CD14-positive monocyte (primary cell): ENCODE results near the gene BSND. TPM values are rescaled to one million over a fixed set of nuclear protein-coding genes. Genes with fewer than 3 reads are reported as not detected.

Experiments
- DNase-seq, 3 donors: peaks; one replicate each; pipeline ENCODE4 v3.0.0-alpha.2; 2011 to 2022
- H2AFZ ChIP-seq: 2 replicates; pipeline ENCODE4 v1.6.0; 2012; ENCODE audit warnings: mild to moderate bottlenecking, low read depth, low read length, inconsistent platforms; ENCODE audit not compliant: insufficient read depth, poor library complexity, severe bottlenecking
- H3K27ac ChIP-seq, 2 donors: 1 replicate in 1 of 2; 2 replicates in 1 of 2; pipeline ENCODE4 v1.5.1; 2012 to 2013; ENCODE audit warnings: low read length in 2 of 2, control low read depth in 1 of 2, inconsistent platforms in 1 of 2, low read depth in 1 of 2, mild to moderate bottlenecking in 1 of 2
- H3K27me3 ChIP-seq, 2 donors: one replicate each; pipeline versions ENCODE4 v1.6.0 to v1.6.1; 2011 to 2013; ENCODE audit warnings: low read length in 2 of 2; ENCODE audit not compliant: control insufficient read depth in 2 of 2, insufficient read depth in 2 of 2
- H3K36me3 ChIP-seq, 2 donors: replicated peaks in 1 of 2; 1 replicate in 1 of 2; 2 replicates in 1 of 2; pipeline versions ENCODE4 v1.5.1 to v1.6.1; 2012 to 2013; ENCODE audit warnings: low read length in 2 of 2, control low read depth in 1 of 2, inconsistent platforms in 1 of 2, mild to moderate bottlenecking in 1 of 2; ENCODE audit not compliant: insufficient read depth in 2 of 2, control insufficient read depth in 1 of 2
- H3K4me1 ChIP-seq, 2 donors: 1 replicate in 1 of 2; 2 replicates in 1 of 2; pipeline versions ENCODE4 v1.5.1 to v1.6.1; 2012 to 2013; ENCODE audit warnings: low read length in 2 of 2, control low read depth in 1 of 2, inconsistent platforms in 1 of 2, mild to moderate bottlenecking in 1 of 2, moderate library complexity in 1 of 2; ENCODE audit not compliant: insufficient read depth in 2 of 2, control insufficient read depth in 1 of 2
- H3K4me2 ChIP-seq: replicated peaks from 2 replicates; pipeline ENCODE3; 2012; ENCODE audit warnings: low read length, moderate library complexity, mild to moderate bottlenecking; ENCODE audit not compliant: poor library complexity, severe bottlenecking; ENCODE audit errors: extremely low read depth
- H3K4me3 ChIP-seq, 3 experiments: fragments of 200-600 bp in 1 of 3; sonication (generic) in 1 of 3; replicated peaks in 1 of 3; 1 replicate in 2 of 3; 2 replicates in 1 of 3; pipeline ENCODE4 v1.5.1; 2011 to 2013; ENCODE audit warnings: low read length in 3 of 3, mild to moderate bottlenecking in 3 of 3, control low read depth in 2 of 3, low read depth in 2 of 3, inconsistent platforms in 1 of 3, moderate library complexity in 1 of 3
- H3K79me2 ChIP-seq: 2 replicates; pipeline ENCODE4 v1.6.0; 2012; ENCODE audit warnings: mild to moderate bottlenecking, control low read depth, inconsistent platforms, low read length, moderate library complexity; ENCODE audit not compliant: insufficient read depth
- H3K9ac ChIP-seq: 2 replicates; pipeline ENCODE4 v1.6.0; 2017; ENCODE audit warnings: low read length, mild to moderate bottlenecking; ENCODE audit not compliant: insufficient read depth, poor library complexity, severe bottlenecking
- H3K9me3 ChIP-seq, 2 donors: replicated peaks in 1 of 2; 1 replicate in 1 of 2; 2 replicates in 1 of 2; pipeline versions ENCODE4 v1.5.1 to v1.6.1; 2012 to 2013; ENCODE audit warnings: low read length in 2 of 2, control low read depth in 1 of 2; ENCODE audit not compliant: control insufficient read depth in 1 of 2, insufficient read depth in 1 of 2
- H4K20me1 ChIP-seq: 2 replicates; pipeline ENCODE4 v1.6.0; 2012; ENCODE audit warnings: mild to moderate bottlenecking, low read length, control low read depth, moderate library complexity; ENCODE audit not compliant: insufficient read depth
- H3K27ac Mint-ChIP-seq, 7 donors: one replicate each; pipeline ENCODE4 v1.8.0; 2020; ENCODE audit warnings: mild to moderate bottlenecking in 7 of 7, mixed read lengths in 7 of 7, moderate library complexity in 6 of 7, inconsistent platforms in 2 of 7
- H3K27me3 Mint-ChIP-seq, 3 donors: one replicate each; pipeline ENCODE4 v1.8.0; 2021 to 2022; ENCODE audit warnings: low read depth in 3 of 3, mild to moderate bottlenecking in 3 of 3, mixed read lengths in 3 of 3, moderate library complexity in 3 of 3, inconsistent platforms in 1 of 3
- H3K36me3 Mint-ChIP-seq, 2 donors: one replicate each; pipeline ENCODE4 v1.8.0; 2020; ENCODE audit warnings: mixed read lengths in 2 of 2, inconsistent platforms in 1 of 2, mild to moderate bottlenecking in 1 of 2
- H3K4me1 Mint-ChIP-seq: one replicate; pipeline ENCODE4 v1.8.0; 2020; ENCODE audit warnings: mild to moderate bottlenecking, mixed read lengths
- H3K4me3 Mint-ChIP-seq, 2 donors: one replicate each; pipeline ENCODE4 v1.8.0; 2020; ENCODE audit warnings: mild to moderate bottlenecking in 2 of 2, mixed read lengths in 2 of 2, moderate library complexity in 1 of 2
- H3K9me3 Mint-ChIP-seq, 7 donors: one replicate each; pipeline ENCODE4 v1.8.0; 2020 to 2022; ENCODE audit warnings: mixed read lengths in 7 of 7, mild to moderate bottlenecking in 6 of 7, moderate library complexity in 6 of 7, inconsistent platforms in 2 of 7
- WGBS: methylation state at CpG from one replicate; pipeline ENCODE4 v1.1.5; 2013; ENCODE audit warnings: missing lambda C conversion rate; ENCODE audit not compliant: insufficient coverage; 5-methylcytosine and 5-hydroxymethylcytosine counted together
- intact Hi-C, 2 donors: fragments of 100-400 bp; cut with micrococcal nuclease; formaldehyde crosslinking; loops; one replicate each; pipeline versions ENCODE4 v1.15.0 to v1.15.1; 2023
- polyA plus RNA-seq, 3 donors: library from polyadenylated mRNA; depleted of rRNA in 1 of 3; unstranded in 2 of 3; stranded (reverse) in 1 of 3; fragments of 300-500 nt in 2 of 3; fragments of >200 nt in 1 of 3; fragmentation: Illumina TruSeq in 2 of 3; gene quantifications; 1 replicate in 2 of 3; 2 replicates in 1 of 3; pipeline ENCODE4 v1.2.3, GENCODE V29; 2012 to 2021
- TF ChIP-seq, protein P1 (sequence below): fragments of 200-600 bp; IDR thresholded peaks from one replicate; pipeline ENCODE4 v1.8.0; 2022; ENCODE audit warnings: antibody characterized with exemption, mild to moderate bottlenecking

The BSND gene
- polyA plus RNA-seq, 3 donors = not detected

DNA sequence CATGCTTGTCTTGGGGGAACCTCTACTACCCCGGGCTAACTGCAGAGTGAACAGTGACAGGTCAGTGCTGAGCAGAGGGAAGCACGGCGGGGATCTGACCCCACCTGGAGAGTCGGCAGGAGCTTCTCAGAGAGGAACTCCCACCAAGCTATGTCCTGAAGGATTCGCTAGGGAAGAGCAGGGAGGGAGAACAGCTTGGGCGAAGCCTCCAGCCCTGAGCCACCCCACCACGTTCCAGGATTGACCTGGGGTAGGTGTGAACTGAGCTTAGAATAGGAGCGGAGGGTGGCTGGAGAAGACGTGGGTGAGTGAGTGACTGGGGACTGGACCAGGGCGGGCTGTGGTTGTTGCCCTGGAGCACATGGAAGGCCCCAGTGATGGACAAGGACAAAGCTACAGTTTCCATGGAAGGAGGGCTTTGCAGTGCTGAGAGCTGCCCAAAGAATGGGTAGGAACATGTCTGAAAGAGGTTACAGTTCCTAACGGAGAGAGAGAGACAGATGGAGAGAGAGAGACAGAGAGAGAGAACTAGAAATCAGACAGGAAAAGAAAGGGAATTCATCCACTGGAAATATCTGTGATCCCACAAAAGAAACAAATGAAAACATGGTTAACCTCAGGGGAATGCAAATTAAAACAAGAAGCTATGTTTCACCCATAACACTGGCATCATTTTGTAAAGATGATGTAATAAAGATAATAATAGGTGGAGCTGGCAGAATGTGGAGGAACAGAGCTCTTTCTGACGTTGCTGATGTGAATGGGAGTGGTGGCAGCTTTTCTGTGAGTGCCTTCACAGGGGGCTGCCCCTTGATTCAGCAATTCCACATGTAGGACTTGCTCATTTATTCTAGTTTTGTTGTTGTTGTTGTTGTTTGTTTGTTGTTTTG is 17.2 kb downstream of the BSND start:
- TF ChIP-seq, protein P1, sequence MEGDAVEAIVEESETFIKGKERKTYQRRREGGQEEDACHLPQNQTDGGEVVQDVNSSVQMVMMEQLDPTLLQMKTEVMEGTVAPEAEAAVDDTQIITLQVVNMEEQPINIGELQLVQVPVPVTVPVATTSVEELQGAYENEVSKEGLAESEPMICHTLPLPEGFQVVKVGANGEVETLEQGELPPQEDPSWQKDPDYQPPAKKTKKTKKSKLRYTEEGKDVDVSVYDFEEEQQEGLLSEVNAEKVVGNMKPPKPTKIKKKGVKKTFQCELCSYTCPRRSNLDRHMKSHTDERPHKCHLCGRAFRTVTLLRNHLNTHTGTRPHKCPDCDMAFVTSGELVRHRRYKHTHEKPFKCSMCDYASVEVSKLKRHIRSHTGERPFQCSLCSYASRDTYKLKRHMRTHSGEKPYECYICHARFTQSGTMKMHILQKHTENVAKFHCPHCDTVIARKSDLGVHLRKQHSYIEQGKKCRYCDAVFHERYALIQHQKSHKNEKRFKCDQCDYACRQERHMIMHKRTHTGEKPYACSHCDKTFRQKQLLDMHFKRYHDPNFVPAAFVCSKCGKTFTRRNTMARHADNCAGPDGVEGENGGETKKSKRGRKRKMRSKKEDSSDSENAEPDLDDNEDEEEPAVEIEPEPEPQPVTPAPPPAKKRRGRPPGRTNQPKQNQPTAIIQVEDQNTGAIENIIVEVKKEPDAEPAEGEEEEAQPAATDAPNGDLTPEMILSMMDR = no peak
- Histone ChIP-seq H3K9ac (no peak overlapping the region), H3K4me1 (no peaks in the 10 kb centered on the region), H3K79me2 (no peaks in the 10 kb centered on the region), H4K20me1 (no peaks in the 10 kb centered on the region), H2AFZ (no peak overlapping the region), H3K4me2 (no peak overlapping the region), H3K9me3 (no peaks in the 10 kb centered on the region), H3K27ac (no peak overlapping the region), H3K4me3 (no peak overlapping the region), H3K36me3 (no peaks in the 10 kb centered on the region), H3K27me3 (no peaks in the 10 kb centered on the region)
- H3K27ac Mint-ChIP-seq = no peak overlapping the region
- peaks cover 9 to 17% (median 14%) of the 10 kb centered on the region in 3 donors for H3K27me3 Mint-ChIP-seq
- H3K4me3 Mint-ChIP-seq = no peak overlapping the region
- WGBS = 81% methylated on average over 10 of the region's 12 CpGs
- no peaks in the 10 kb centered on the region for H3K4me1 Mint-ChIP-seq
- no peak for DNase-seq
- intact Hi-C loops = no loop called here
- H3K36me3 Mint-ChIP-seq = peaks cover 0 to 2% of the 10 kb centered on the region in 2 donors
- H3K9me3 Mint-ChIP-seq = peaks cover 0 to 4% (median 0%) of the 10 kb centered on the region in 7 donors

DNA sequence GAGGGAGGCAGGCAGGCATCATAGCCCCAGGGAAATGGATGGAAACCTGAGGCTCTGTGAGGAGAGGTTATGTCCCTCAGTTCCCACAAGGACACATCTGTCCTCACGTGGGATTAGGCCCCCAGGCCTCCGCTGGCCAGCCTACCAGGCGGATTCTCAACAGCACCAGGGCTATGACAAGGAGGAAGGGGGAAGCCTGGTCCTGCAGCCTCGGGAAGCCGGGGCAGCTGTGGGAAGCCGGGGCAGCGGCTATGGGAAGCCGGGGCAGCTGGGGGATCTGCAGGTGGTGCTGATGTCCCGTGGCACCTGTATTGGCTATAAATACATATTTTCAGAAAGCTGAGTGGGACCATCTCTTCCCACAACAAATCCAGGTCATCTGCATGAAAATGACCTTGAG is 19.7 kb downstream of the BSND start:
- Mint-ChIP-seq H3K36me3 (peaks cover 2 to 7% of the 10 kb centered on the region in 2 donors), H3K27me3 (peaks cover 8 to 14% (median 11%) of the 10 kb centered on the region in 3 donors), H3K4me3 (no peak overlapping the region), H3K27ac (no peak overlapping the region), H3K4me1 (peaks cover 9% of the 10 kb centered on the region), H3K9me3 (peaks cover 0 to 4% (median 0%) of the 10 kb centered on the region in 7 donors)
- intact Hi-C loops = no loop called here
- Histone ChIP-seq H3K36me3 (no peaks in the 10 kb centered on the region), H3K27me3 (no peaks in the 10 kb centered on the region), H3K4me1 (peaks cover 4 to 7% of the 10 kb centered on the region in 2 donors), H3K27ac (no peak overlapping the region), H3K4me3 (no peak overlapping the region), H3K9ac (no peak overlapping the region), H3K4me2 (no peak overlapping the region), H2AFZ (no peak overlapping the region), H4K20me1 (no peaks in the 10 kb centered on the region), H3K9me3 (no peaks in the 10 kb centered on the region), H3K79me2 (no peaks in the 10 kb centered on the region)
- no peak for DNase-seq
- TF ChIP-seq, protein P1 = no peak
- 100% methylated on average over 2 of the region's 9 CpGs for WGBS
